NT2/D1 (cell line): ENCODE results near the gene SEC31B.

Experiments
- SUZ12 ChIP-seq: IDR thresholded peaks from 2 replicates; pipeline ENCODE4 v1.6.1; 2011; ENCODE audit not compliant: insufficient read length, insufficient read depth; ENCODE audit errors: extremely low read depth
- YY1 ChIP-seq: IDR thresholded peaks from 2 replicates; pipeline ENCODE4 v1.6.1; 2011; ENCODE audit not compliant: insufficient read length, insufficient read depth
- ZNF274 ChIP-seq: IDR thresholded peaks from 2 replicates; pipeline ENCODE4 v1.6.1; 2011; ENCODE audit warnings: mild to moderate bottlenecking, low read depth, low read length

- TF ChIP-seq SUZ12 (no peak), YY1 (no peak), ZNF274 (no peak)
Measured at GRCh38 chr10:100567249-100567648, 47.6 kb upstream of the SEC31B start.
